GM12875 (cell line): Measurements from ENCODE around the gene KRT1.

ENCODE experiments used
- H3K4me3 ChIP-seq: one replicate; pipeline ENCODE4 v1.5.1; 2011; ENCODE audit warnings: low read depth, low read length, control low read depth
- CTCF ChIP-seq: IDR thresholded peaks from 2 replicates; pipeline ENCODE4 v1.5.1; 2011; ENCODE audit warnings: low read depth, mild to moderate bottlenecking, control low read depth, inconsistent platforms, low read length, moderate library complexity, borderline replicate concordance; ENCODE audit not compliant: insufficient read depth

Gene KRT1

GRCh38 chr12:52628111-52628507 lies 52.1 kb downstream of the KRT1 start:
- no peak overlapping the region for H3K4me3 ChIP-seq
- TF ChIP-seq CTCF = no peak

- TF ChIP-seq CTCF = no peak
- H3K4me3 ChIP-seq = no peak overlapping the region
These were observed 52.7 kb downstream of the KRT1 start for GRCh38 chr12:52627395-52628110.
